Stimulated activated naive CD8-positive, alpha-beta T cell treated with anti-CD3 and anti-CD28 coated beads, Interleukin-15, amount 100 ng/mL, for 72 hours (primary cell): ENCODE measurements around the gene SRP9.
A peak's percentile ranks its signal among the peaks of the same experiment; 100 is the strongest.
"Not testable (repeated sequence)": the region's sequence is repeated elsewhere in the genome, so short reads cannot be mapped to it uniquely, and the experiment has no call there.

ENCODE experiments used
- ATAC-seq: fragments of 150-1000 bp; cut with Tn5 transposase; 2 replicates; pipeline ENCODE4 v1.10.0; 2021; ENCODE audit warnings: mild to moderate bottlenecking, moderate library complexity
- DNase-seq, 2 donors: peaks; one replicate each; pipeline ENCODE4 v3.0.0; 2021 to 2022
- H3K27ac Mint-ChIP-seq, 2 donors: one replicate each; pipeline ENCODE4 v1.8.0; 2022; ENCODE audit warnings: mild to moderate bottlenecking in 2 of 2, mixed read lengths in 2 of 2, moderate library complexity in 2 of 2
- H3K27me3 Mint-ChIP-seq: one replicate; pipeline ENCODE4 v1.8.0; 2022; ENCODE audit warnings: mixed read lengths
- H3K4me1 Mint-ChIP-seq: one replicate; pipeline ENCODE4 v1.8.0; 2022; ENCODE audit warnings: mild to moderate bottlenecking, mixed read lengths
- H3K4me3 Mint-ChIP-seq, 2 donors: one replicate each; pipeline ENCODE4 v1.8.0; 2022; ENCODE audit warnings: mild to moderate bottlenecking in 2 of 2, mixed read lengths in 2 of 2, moderate library complexity in 1 of 2
- H3K9me3 Mint-ChIP-seq, 2 donors: one replicate each; pipeline ENCODE4 v1.8.0; 2022; ENCODE audit warnings: mixed read lengths in 2 of 2

The SRP9 gene

GRCh38 chr1:225767634-225768540, 9.7 kb upstream of the SRP9 start:
- Mint-ChIP-seq H3K27ac (no peak overlapping the region), H3K4me3 (no peak overlapping the region), H3K9me3 (no peaks in the 10 kb centered on the region), H3K4me1 (no peaks in the 10 kb centered on the region), H3K27me3 (no peaks in the 10 kb centered on the region)
- no peak for ATAC-seq
- no peak for DNase-seq

DNA sequence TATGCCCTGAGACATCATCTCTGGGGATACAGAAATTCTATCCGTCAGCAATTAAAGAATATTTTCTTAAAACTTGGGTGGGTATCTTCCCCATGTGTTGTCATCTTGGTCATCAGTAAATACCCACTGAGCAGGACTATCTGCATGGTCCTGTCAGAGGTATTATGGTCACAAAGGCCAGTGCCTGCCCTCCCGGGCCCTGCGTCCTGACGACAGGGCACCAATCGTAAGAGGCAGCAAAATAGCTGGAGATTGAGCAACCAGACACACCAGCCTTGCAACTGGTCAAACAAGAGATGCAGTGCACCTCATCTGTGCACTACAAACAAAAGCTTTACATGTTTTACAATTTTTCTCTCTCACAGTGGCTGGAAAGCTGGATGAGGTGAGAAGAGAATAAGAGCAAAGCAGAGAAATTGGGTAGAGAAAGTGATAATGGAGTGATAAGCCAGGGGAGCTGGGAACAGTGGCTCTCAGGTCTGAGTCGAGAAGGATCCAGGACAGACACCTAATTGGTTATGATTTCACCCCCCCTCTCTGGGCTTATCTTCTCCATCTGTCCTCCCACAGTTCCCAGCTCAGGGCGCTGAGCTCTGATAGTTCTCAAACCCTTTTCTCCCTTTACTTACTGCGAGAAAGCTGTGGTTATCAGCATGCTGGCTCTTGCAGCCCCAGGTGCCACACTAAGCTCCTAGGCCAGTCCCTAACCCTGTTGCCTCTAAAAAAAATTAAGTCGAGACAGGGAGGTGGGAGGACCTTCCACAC, 8.8 kb upstream of the SRP9 start:
- Mint-ChIP-seq H3K27ac (no peak overlapping the region), H3K4me1 (peaks cover 6% of the 10 kb centered on the region), H3K4me3 (no peak overlapping the region), H3K27me3 (no peaks in the 10 kb centered on the region), H3K9me3 (no peaks in the 10 kb centered on the region)
- ATAC-seq = no peak
- no peak for DNase-seq

DNA sequence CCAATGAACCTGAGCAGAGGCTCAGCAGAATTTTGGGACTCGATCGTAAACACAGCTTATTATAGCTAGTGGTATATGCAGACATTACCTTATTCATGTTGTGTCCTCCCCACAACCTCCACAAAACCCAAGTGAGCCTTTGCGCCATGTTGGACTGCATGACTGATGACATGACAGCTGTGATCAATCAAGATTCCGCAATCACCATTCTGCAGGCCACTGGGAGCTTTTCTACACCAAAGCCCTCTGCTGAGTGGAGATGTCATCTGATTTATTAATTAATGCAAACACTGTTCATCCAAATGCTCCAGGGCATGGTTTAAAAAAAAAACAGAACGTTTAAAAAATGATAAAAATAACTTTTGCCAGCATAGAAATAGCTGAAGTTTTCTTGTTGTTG, 7.9 kb upstream of the SRP9 start:
- no peak overlapping the region for H3K4me3 Mint-ChIP-seq
- ATAC-seq = no peak
- no peaks in the 10 kb centered on the region for H3K27me3 Mint-ChIP-seq
- peaks cover 6% of the 10 kb centered on the region for H3K4me1 Mint-ChIP-seq
- no peak for DNase-seq
- no peak overlapping the region for H3K27ac Mint-ChIP-seq
- peaks cover under 1 to 2% of the 10 kb centered on the region in 2 donors for H3K9me3 Mint-ChIP-seq

GRCh38 chr1:225770561-225771248, 6.9 kb upstream of the SRP9 start:
- Mint-ChIP-seq H3K9me3 (peaks cover 4 to 7% of the 10 kb centered on the region in 2 donors), H3K4me3 (no peak overlapping the region), H3K27ac (peak overlapping the region in 1 of 2 donors; percentile 66), H3K27me3 (no peaks in the 10 kb centered on the region), H3K4me1 (peaks cover 6% of the 10 kb centered on the region)
- DNase-seq (no peak), ATAC-seq (no peak)

- Mint-ChIP-seq H3K27ac (no peak overlapping the region), H3K27me3 (no peaks in the 10 kb centered on the region), H3K4me1 (peaks cover 6% of the 10 kb centered on the region), H3K4me3 (no peak overlapping the region), H3K9me3 (peaks cover 4 to 7% of the 10 kb centered on the region in 2 donors)
- ATAC-seq (peak; percentile 13), DNase-seq (no peak)
Observed at GRCh38 chr1:225771661-225772322, 5.8 kb upstream of the SRP9 start.

GRCh38 chr1:225772323-225772768, 5.3 kb upstream of the SRP9 start:
- peak; percentile 22 to 40 for DNase-seq
- Mint-ChIP-seq H3K9me3 (peaks cover 4 to 7% of the 10 kb centered on the region in 2 donors), H3K27me3 (no peaks in the 10 kb centered on the region), H3K27ac (no peak overlapping the region), H3K4me3 (no peak overlapping the region), H3K4me1 (peaks cover 6% of the 10 kb centered on the region)
- ATAC-seq = peak; percentile 60

GRCh38 chr1:225772848-225773247, 4.8 kb upstream of the SRP9 start:
- H3K4me1 Mint-ChIP-seq = peaks cover 6% of the 10 kb centered on the region
- H3K27me3 Mint-ChIP-seq = no peaks in the 10 kb centered on the region
- ATAC-seq (no peak), DNase-seq (no peak)
- H3K9me3 Mint-ChIP-seq = peaks cover 4 to 7% of the 10 kb centered on the region in 2 donors
- no peak overlapping the region for H3K4me3 Mint-ChIP-seq
- H3K27ac Mint-ChIP-seq = no peak overlapping the region

DNA sequence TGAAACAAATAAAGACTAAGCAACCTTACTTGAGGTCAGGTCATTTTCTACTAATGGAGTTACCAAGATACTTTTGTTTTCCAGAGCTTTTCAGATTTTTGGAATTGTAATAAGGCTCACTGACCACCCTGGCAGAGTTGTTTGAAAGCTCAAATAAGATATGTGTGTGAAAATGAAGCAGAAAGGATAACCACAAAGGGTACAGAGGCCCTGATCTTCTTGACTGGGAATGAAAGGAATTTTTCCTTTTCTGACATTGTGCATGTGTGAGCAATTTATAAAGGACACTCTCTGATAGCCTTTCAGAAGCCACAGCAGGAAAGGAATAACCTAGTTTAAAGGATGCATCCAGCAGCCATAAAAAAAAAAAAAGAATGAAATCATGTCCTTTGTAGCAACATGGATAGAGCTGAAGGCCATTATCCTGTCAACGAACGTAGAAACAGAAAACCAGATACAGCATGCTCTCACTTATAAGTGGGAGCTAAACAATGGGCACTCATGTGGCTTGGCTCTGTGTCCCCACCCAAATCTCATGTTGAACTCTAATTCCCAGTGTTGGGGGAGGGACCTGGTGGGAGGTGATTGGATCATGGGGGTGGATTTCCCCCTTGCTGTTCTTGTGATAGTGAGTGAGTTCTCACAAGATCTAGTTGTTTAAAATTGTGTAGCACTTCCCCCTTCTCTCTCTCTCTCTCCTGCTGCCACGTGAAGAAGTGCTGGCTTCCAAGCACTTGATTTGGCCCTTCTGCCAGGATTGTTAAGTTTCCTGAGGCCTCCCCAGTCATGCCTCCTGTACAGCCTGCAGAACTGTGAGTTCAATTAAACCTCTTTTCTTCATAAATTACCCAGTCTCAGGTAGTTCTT, 3.1 kb upstream of the SRP9 start:
- H3K9me3 Mint-ChIP-seq = peaks cover 4 to 7% of the 10 kb centered on the region in 2 donors
- ATAC-seq (no peak), DNase-seq (no peak)
- H3K4me1 Mint-ChIP-seq = peaks cover 6% of the 10 kb centered on the region
- no peak overlapping the region for H3K4me3 Mint-ChIP-seq
- no peaks in the 10 kb centered on the region for H3K27me3 Mint-ChIP-seq
- no peak overlapping the region for H3K27ac Mint-ChIP-seq

- Mint-ChIP-seq H3K4me1 (peaks cover 23% of the 10 kb centered on the region), H3K27me3 (no peaks in the 10 kb centered on the region), H3K9me3 (peaks cover 4 to 7% of the 10 kb centered on the region in 2 donors), H3K4me3 (no peak overlapping the region), H3K27ac (no peak overlapping the region)
- DNase-seq (no peak), ATAC-seq (no peak)
Observed at GRCh38 chr1:225776294-225776693, 1.3 kb upstream of the SRP9 start.

DNA sequence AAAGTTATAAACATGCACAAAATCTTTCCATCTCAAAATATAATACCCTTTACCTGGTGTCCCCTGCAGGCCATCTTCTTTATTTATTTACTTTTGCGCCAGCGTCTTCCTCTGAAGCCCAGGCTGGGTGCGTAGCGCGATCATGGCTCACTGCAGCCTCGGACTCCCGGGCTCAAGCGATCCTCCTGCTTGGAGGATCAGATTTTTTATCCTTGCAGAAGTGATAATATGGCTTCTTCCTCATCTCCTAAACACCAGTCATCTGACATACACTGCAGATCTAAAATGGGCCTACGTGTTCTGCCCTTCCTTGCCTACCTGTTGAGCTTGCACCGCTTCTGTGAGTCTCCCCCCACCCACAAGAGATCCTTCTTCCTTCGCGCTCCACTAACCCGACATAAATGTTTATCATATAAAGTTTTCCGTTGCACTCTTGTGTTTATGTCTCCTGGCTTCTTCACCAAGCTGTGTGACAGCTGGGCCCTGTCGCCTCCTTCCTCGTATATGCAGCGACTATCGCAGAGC, 506 bp upstream of the SRP9 start:
- ATAC-seq (peak; percentile 52), DNase-seq (no peak)
- Mint-ChIP-seq H3K27me3 (no peaks in the 10 kb centered on the region), H3K4me3 (no peak overlapping the region), H3K9me3 (peaks cover 4 to 7% of the 10 kb centered on the region in 2 donors), H3K27ac (no peak overlapping the region), H3K4me1 (peaks cover 31% of the 10 kb centered on the region)

- Mint-ChIP-seq H3K9me3 (peaks cover 4 to 7% of the 10 kb centered on the region in 2 donors), H3K4me3 (no peak overlapping the region), H3K4me1 (peaks cover 37% of the 10 kb centered on the region), H3K27ac (no peak overlapping the region), H3K27me3 (no peaks in the 10 kb centered on the region)
- no peak for ATAC-seq
- no peak for DNase-seq
Observed at GRCh38 chr1:225778337-225778669, 677 bp downstream of the SRP9 start.

GRCh38 chr1:225779165-225779564, 1.5 kb downstream of the SRP9 start:
- not testable (repeated sequence) for H3K9me3 Mint-ChIP-seq, ATAC-seq

GRCh38 chr1:225780134-225780533, 2.5 kb downstream of the SRP9 start:
- ATAC-seq (no peak), DNase-seq (no peak)
- Mint-ChIP-seq H3K9me3 (peaks cover 0 to under 1% of the 10 kb centered on the region in 2 donors), H3K4me3 (peak overlapping the region in 1 of 2 donors; percentile 21), H3K27ac (no peak overlapping the region), H3K27me3 (no peaks in the 10 kb centered on the region), H3K4me1 (peaks cover 41% of the 10 kb centered on the region)

More at GRCh38 chr1:225779165-225779564, 1.5 kb downstream of the SRP9 start:
- peaks cover 41% of the 10 kb centered on the region for H3K4me1 Mint-ChIP-seq
- not testable (repeated sequence) for H3K27me3 Mint-ChIP-seq, H3K4me3 Mint-ChIP-seq, DNase-seq
- H3K27ac Mint-ChIP-seq = peak overlapping the region in 1 of 2 donors; percentile 74

- peak overlapping the region in 1 of 2 donors; percentile 38 for H3K27ac Mint-ChIP-seq
Observed at GRCh38 chr1:225780630-225781029, 3.0 kb downstream of the SRP9 start.

More at GRCh38 chr1:225780630-225781029, 3.0 kb downstream of the SRP9 start:
- Mint-ChIP-seq H3K4me1 (peaks cover 41% of the 10 kb centered on the region), H3K4me3 (peak overlapping the region; percentile 18 to 68), H3K27me3 (no peaks in the 10 kb centered on the region), H3K9me3 (no peaks in the 10 kb centered on the region)
- DNase-seq = no peak
- ATAC-seq = no peak
